H9 (cell line): ENCODE data around the gene FCRL6. TPM values are rescaled to one million over a fixed set of nuclear protein-coding genes. Genes with fewer than 3 reads are reported as not detected.

Source experiments
- DNase-seq: peaks from one replicate; pipeline ENCODE4 v3.0.0-alpha.2; 2017
- H2AFZ ChIP-seq: one replicate; pipeline ENCODE4 v1.6.1; 2013; ENCODE audit warnings: mild to moderate bottlenecking, low read length, control low read depth, moderate library complexity
- H2AK5ac ChIP-seq: 2 replicates; pipeline ENCODE4 v1.6.1; 2013; ENCODE audit warnings: low read length, control low read depth, mixed read lengths; ENCODE audit not compliant: insufficient read length
- H2BK120ac ChIP-seq: one replicate; pipeline ENCODE4 v1.6.1; 2013; ENCODE audit warnings: low read depth, mild to moderate bottlenecking, low read length, control low read depth, inconsistent platforms; ENCODE audit not compliant: poor library complexity, severe bottlenecking
- H2BK12ac ChIP-seq: 2 replicates; pipeline ENCODE4 v1.6.1; 2013; ENCODE audit warnings: low read length, control low read depth, mixed read lengths, low read depth; ENCODE audit not compliant: insufficient read length
- H2BK15ac ChIP-seq: 2 replicates; pipeline ENCODE4 v1.6.1; 2013; ENCODE audit warnings: low read depth, low read length, control low read depth
- H2BK20ac ChIP-seq: one replicate; pipeline ENCODE4 v1.6.1; 2013; ENCODE audit warnings: low read depth, mild to moderate bottlenecking, low read length, control low read depth, inconsistent platforms; ENCODE audit not compliant: poor library complexity, severe bottlenecking
- H2BK5ac ChIP-seq: 2 replicates; pipeline ENCODE4 v1.6.1; 2013; ENCODE audit warnings: low read length, control low read depth, mixed read lengths; ENCODE audit not compliant: insufficient read length
- H3K14ac ChIP-seq: 2 replicates; pipeline ENCODE4 v1.6.1; 2013; ENCODE audit warnings: low read length, control low read depth; ENCODE audit not compliant: insufficient read depth
- H3K18ac ChIP-seq: 2 replicates; pipeline ENCODE4 v1.6.1; 2013; ENCODE audit warnings: low read depth, mild to moderate bottlenecking, mixed read lengths, low read length, control low read depth; ENCODE audit not compliant: insufficient read length
- H3K23ac ChIP-seq: 2 replicates; pipeline ENCODE4 v1.6.1; 2013; ENCODE audit warnings: low read length, control low read depth, mixed read lengths, low read depth; ENCODE audit not compliant: insufficient read length
- H3K23me2 ChIP-seq: 2 replicates; pipeline ENCODE4 v1.6.1; 2013; ENCODE audit warnings: low read depth, mild to moderate bottlenecking, mixed read lengths, low read length, control low read depth; ENCODE audit not compliant: insufficient read length, poor library complexity, severe bottlenecking
- H3K27ac ChIP-seq: 2 replicates; pipeline ENCODE4 v1.5.1; 2013; ENCODE audit warnings: low read length, control low read depth, mixed read lengths, low read depth; ENCODE audit not compliant: insufficient read length
- H3K27me3 ChIP-seq: 2 replicates; pipeline ENCODE4 v1.6.1; 2013; ENCODE audit warnings: low read length, control low read depth, inconsistent platforms; ENCODE audit not compliant: insufficient read depth
- H3K4ac ChIP-seq: 2 replicates; pipeline ENCODE4 v1.6.1; 2013; ENCODE audit warnings: low read depth, mild to moderate bottlenecking, control low read depth, inconsistent platforms, low read length, moderate library complexity
- H3K4me1 ChIP-seq: 2 replicates; pipeline ENCODE4 v1.6.1; 2013; ENCODE audit warnings: low read length, control low read depth, inconsistent platforms; ENCODE audit not compliant: insufficient read depth
- H3K4me2 ChIP-seq: 2 replicates; pipeline ENCODE4 v1.6.1; 2013; ENCODE audit warnings: low read length, control low read depth, mixed read lengths; ENCODE audit not compliant: insufficient read length, insufficient read depth
- H3K56ac ChIP-seq: 2 replicates; pipeline ENCODE4 v1.6.1; 2013; ENCODE audit warnings: low read depth, mild to moderate bottlenecking, mixed read lengths, low read length, control low read depth; ENCODE audit not compliant: insufficient read length
- H3K79me1 ChIP-seq: 2 replicates; pipeline ENCODE4 v1.6.1; 2013; ENCODE audit warnings: low read depth, mild to moderate bottlenecking, moderate library complexity, low read length, control low read depth, inconsistent platforms; ENCODE audit not compliant: insufficient read depth, poor library complexity, severe bottlenecking
- H3K79me2 ChIP-seq: 2 replicates; pipeline ENCODE4 v1.6.1; 2013; ENCODE audit warnings: low read length, control low read depth, inconsistent platforms; ENCODE audit not compliant: insufficient read depth
- H3K9ac ChIP-seq: 2 replicates; pipeline ENCODE4 v1.6.1; 2013; ENCODE audit warnings: low read length, control low read depth, mixed read lengths; ENCODE audit not compliant: insufficient read length; ENCODE audit errors: extremely low read depth
- H3K9me3 ChIP-seq: one replicate; pipeline ENCODE4 v1.6.1; 2013; ENCODE audit warnings: low read depth, low read length, inconsistent platforms; ENCODE audit not compliant: control insufficient read depth
- H3T11ph ChIP-seq: one replicate; pipeline ENCODE4 v1.6.1; 2013; ENCODE audit warnings: mild to moderate bottlenecking, low read length, control low read depth, inconsistent platforms
- H4K20me1 ChIP-seq: one replicate; pipeline ENCODE4 v1.6.1; 2013; ENCODE audit not compliant: control insufficient read depth, insufficient read length, insufficient read depth
- H4K5ac ChIP-seq: 2 replicates; pipeline ENCODE4 v1.6.1; 2013; ENCODE audit warnings: low read depth, mild to moderate bottlenecking, mixed read lengths, low read length, control low read depth; ENCODE audit not compliant: insufficient read length
- H4K8ac ChIP-seq: replicated peaks from 2 replicates; pipeline ENCODE4 v1.6.1; 2013; ENCODE audit warnings: low read length, control low read depth, mixed read lengths, low read depth; ENCODE audit not compliant: insufficient read length
- H4K91ac ChIP-seq: 2 replicates; pipeline ENCODE4 v1.6.1; 2013; ENCODE audit warnings: low read depth, mild to moderate bottlenecking, moderate library complexity, mixed read lengths, low read length, control low read depth; ENCODE audit not compliant: insufficient read length
- H3K27ac Mint-ChIP-seq, 3 experiments: 2 replicates in 2 of 3; 3 replicates in 1 of 3; pipeline ENCODE4 v1.8.0; 2020 to 2021; ENCODE audit warnings: mixed read lengths in 3 of 3, mild to moderate bottlenecking in 1 of 3, moderate library complexity in 1 of 3
- H3K27me3 Mint-ChIP-seq: 2 replicates; pipeline ENCODE4 v1.8.0; 2021; ENCODE audit warnings: low read depth, mild to moderate bottlenecking, moderate library complexity, mixed read lengths
- H3K36me3 Mint-ChIP-seq, 3 experiments: 2 replicates in 2 of 3; 3 replicates in 1 of 3; pipeline ENCODE4 v1.8.0; 2020 to 2021; ENCODE audit warnings: low read depth in 3 of 3, mixed read lengths in 3 of 3; ENCODE audit not compliant: insufficient read depth in 1 of 3
- H3K4me1 Mint-ChIP-seq, 2 experiments: 2 replicates each; pipeline ENCODE4 v1.8.0; 2020; ENCODE audit warnings: mixed read lengths in 2 of 2
- H3K4me3 Mint-ChIP-seq, 2 experiments: 2 replicates in 1 of 2; 3 replicates in 1 of 2; pipeline ENCODE4 v1.8.0; 2020 to 2021; ENCODE audit warnings: mild to moderate bottlenecking in 2 of 2, mixed read lengths in 2 of 2, moderate library complexity in 1 of 2
- H3K9me3 Mint-ChIP-seq, 2 experiments: 2 replicates in 1 of 2; 3 replicates in 1 of 2; pipeline ENCODE4 v1.8.0; 2020; ENCODE audit warnings: mild to moderate bottlenecking in 2 of 2, mixed read lengths in 2 of 2, moderate library complexity in 1 of 2
- WGBS: extraction: QIAGEN DNeasy Blood & Tissue Kit; methylation state at CpG from one replicate; pipeline ENCODE4 v1.1.7; 2013; ENCODE audit warnings: missing lambda C conversion rate, low lambda C conversion rate, mixed read lengths; ENCODE audit not compliant: insufficient read length; ENCODE audit errors: extremely low coverage; 5-methylcytosine and 5-hydroxymethylcytosine counted together
- long read RNA-seq: library from polyadenylated mRNA; unstranded; transcript quantifications from one replicate; pipeline ENCODE4 v2.0.0, GENCODE V29; 2020
- total RNA-seq: library from RNA; stranded (reverse); gene quantifications from 2 replicates; pipeline ENCODE4 v1.2.1, GENCODE V29; 2021
- TF ChIP-seq, protein P1 (sequence below): fragments of 200-600 bp; sonication (generic); conservative IDR thresholded peaks from 3 replicates; pipeline ENCODE4 v1.8.0; 2021; ENCODE audit warnings: antibody characterized with exemption, mild to moderate bottlenecking

FCRL6 gene, protein sequence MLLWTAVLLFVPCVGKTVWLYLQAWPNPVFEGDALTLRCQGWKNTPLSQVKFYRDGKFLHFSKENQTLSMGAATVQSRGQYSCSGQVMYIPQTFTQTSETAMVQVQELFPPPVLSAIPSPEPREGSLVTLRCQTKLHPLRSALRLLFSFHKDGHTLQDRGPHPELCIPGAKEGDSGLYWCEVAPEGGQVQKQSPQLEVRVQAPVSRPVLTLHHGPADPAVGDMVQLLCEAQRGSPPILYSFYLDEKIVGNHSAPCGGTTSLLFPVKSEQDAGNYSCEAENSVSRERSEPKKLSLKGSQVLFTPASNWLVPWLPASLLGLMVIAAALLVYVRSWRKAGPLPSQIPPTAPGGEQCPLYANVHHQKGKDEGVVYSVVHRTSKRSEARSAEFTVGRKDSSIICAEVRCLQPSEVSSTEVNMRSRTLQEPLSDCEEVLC
- total RNA-seq: not detected in 2 replicates
- long read RNA-seq: 0 reads

GRCh38 chr1:159802111-159802510 is at the start of gene FCRL6:
TSS of gene FCRL6 (plus strand) at chr1:159802360. CDS start at chr1:159802425, 65 bp downstream.
- no peak within 1 kb of the TSS for H3K27ac ChIP-seq
- no peak for DNase-seq
- no peaks in the 10 kb centered on the region for H3K9me3 ChIP-seq
- no peak within 1 kb of the TSS for H2BK15ac ChIP-seq
- H3T11ph ChIP-seq: no peak within 1 kb of the TSS
- no peaks in the 10 kb centered on the region for H3K4me1 ChIP-seq
- no peaks in the 10 kb centered on the region for H4K20me1 ChIP-seq
- H3K23me2 ChIP-seq: no peaks in the 10 kb centered on the region
- no peak within 1 kb of the TSS for H2BK12ac ChIP-seq
- no peak within 1 kb of the TSS for H3K4me2 ChIP-seq
- no peak within 1 kb of the TSS for H2BK5ac ChIP-seq
- WGBS: no CpG with 5 or more reads among the region's 8 CpGs
- no peak within 1 kb of the TSS for H2AFZ ChIP-seq
- no peaks in the 10 kb centered on the region for H3K79me2 ChIP-seq
- no peak within 1 kb of the TSS for H4K91ac ChIP-seq
- no peak within 1 kb of the TSS for H2AK5ac ChIP-seq
- no peak within 1 kb of the TSS for H3K23ac ChIP-seq
- H3K27me3 ChIP-seq: no peaks in the 10 kb centered on the region
- no peak within 1 kb of the TSS for H3K9ac ChIP-seq
- no peak within 1 kb of the TSS for H3K4ac ChIP-seq
- Mint-ChIP-seq H3K4me1 (no peaks in the 10 kb centered on the region), H3K27ac (no peak within 1 kb of the TSS), H3K9me3 (no peaks in the 10 kb centered on the region), H3K27me3 (peaks cover 19% of the 10 kb centered on the region), H3K36me3 (no peaks in the 10 kb centered on the region; a peak in 1 of 7 replicates), H3K4me3 (no peak within 1 kb of the TSS; a peak in 1 of 5 replicates)
- H4K5ac ChIP-seq: no peak within 1 kb of the TSS
- no peak within 1 kb of the TSS for H4K8ac ChIP-seq
- H3K14ac ChIP-seq: no peak within 1 kb of the TSS
- TF ChIP-seq, protein P1, sequence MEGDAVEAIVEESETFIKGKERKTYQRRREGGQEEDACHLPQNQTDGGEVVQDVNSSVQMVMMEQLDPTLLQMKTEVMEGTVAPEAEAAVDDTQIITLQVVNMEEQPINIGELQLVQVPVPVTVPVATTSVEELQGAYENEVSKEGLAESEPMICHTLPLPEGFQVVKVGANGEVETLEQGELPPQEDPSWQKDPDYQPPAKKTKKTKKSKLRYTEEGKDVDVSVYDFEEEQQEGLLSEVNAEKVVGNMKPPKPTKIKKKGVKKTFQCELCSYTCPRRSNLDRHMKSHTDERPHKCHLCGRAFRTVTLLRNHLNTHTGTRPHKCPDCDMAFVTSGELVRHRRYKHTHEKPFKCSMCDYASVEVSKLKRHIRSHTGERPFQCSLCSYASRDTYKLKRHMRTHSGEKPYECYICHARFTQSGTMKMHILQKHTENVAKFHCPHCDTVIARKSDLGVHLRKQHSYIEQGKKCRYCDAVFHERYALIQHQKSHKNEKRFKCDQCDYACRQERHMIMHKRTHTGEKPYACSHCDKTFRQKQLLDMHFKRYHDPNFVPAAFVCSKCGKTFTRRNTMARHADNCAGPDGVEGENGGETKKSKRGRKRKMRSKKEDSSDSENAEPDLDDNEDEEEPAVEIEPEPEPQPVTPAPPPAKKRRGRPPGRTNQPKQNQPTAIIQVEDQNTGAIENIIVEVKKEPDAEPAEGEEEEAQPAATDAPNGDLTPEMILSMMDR: no peak
- H3K18ac ChIP-seq: no peak within 1 kb of the TSS
- H2BK20ac ChIP-seq: no peak within 1 kb of the TSS
- H3K79me1 ChIP-seq: no peaks in the 10 kb centered on the region
- no peak within 1 kb of the TSS for H2BK120ac ChIP-seq
- no peak within 1 kb of the TSS for H3K56ac ChIP-seq
